ENCODE results near the gene CNPY3.
"Not testable (repeated sequence)": the region's sequence is repeated elsewhere in the genome, so short reads cannot be mapped to it uniquely, and the experiment has no call there.

GRCh38 chr6:42888201-42888600 lies 41.1 kb upstream of the CNPY3 start:
- TF ChIP-seq POLR2A, CTCF (IDR thresholded peaks at IDR 0.05): not testable (repeated sequence)

Data from thyroid gland (tissue), 4 donors.